HEK293T (cell line): Measurements from ENCODE around the gene C1QTNF8.
"Not testable (repeated sequence)": the region's sequence is repeated elsewhere in the genome, so short reads cannot be mapped to it uniquely, and the experiment has no call there.

Experiments
- CTCF ChIA-PET: fragments of 350-600 bp; formaldehyde crosslinking; extraction: SDS; loops from one replicate; lab custom pipeline; 2021; ENCODE audit warnings: antibody characterized with exemption, inconsistent platforms; lab: Yijun Ruan, JAX
- POLR2A ChIA-PET: fragments of 350-600 bp; formaldehyde crosslinking; extraction: SDS; loops from one replicate; lab custom pipeline; 2020; ENCODE audit warnings: antibody characterized with exemption, inconsistent platforms; lab: Yijun Ruan, JAX
- DNase-seq: peaks from one replicate; pipeline ENCODE4 v3.0.0; 2012; ENCODE audit warnings: mixed read lengths; ENCODE audit errors: extremely low spot score
- ARNT ChIP-seq: fragments of 450-650 bp; IDR thresholded peaks from 2 replicates; pipeline ENCODE4 v1.6.1; 2017; ENCODE audit warnings: mild to moderate bottlenecking
- BHLHE40 ChIP-seq: fragments of 450-650 bp; IDR thresholded peaks from 2 replicates; pipeline ENCODE4 v1.6.1; 2016; ENCODE audit warnings: mild to moderate bottlenecking, moderate library complexity, borderline replicate concordance
- CTBP1 ChIP-seq: fragments of 450-650 bp; IDR thresholded peaks from 2 replicates; pipeline ENCODE4 v1.6.1; 2016; ENCODE audit warnings: borderline replicate concordance
- ELF4 ChIP-seq: fragments of 450-650 bp; IDR thresholded peaks from 2 replicates; pipeline ENCODE4 v1.6.1; 2017; ENCODE audit warnings: antibody characterized with exemption
- FOXA1 ChIP-seq: fragments of 450-650 bp; IDR thresholded peaks from 2 replicates; pipeline ENCODE4 v1.6.1; 2016; ENCODE audit warnings: mild to moderate bottlenecking
- FOXK2 ChIP-seq: fragments of 450-650 bp; IDR thresholded peaks from 2 replicates; pipeline ENCODE4 v1.6.1; 2016; ENCODE audit warnings: mild to moderate bottlenecking
- FOXM1 ChIP-seq: fragments of 450-650 bp; IDR thresholded peaks from 2 replicates; pipeline ENCODE4 v1.6.1; 2017; ENCODE audit warnings: mild to moderate bottlenecking, borderline replicate concordance
- HDGF ChIP-seq: fragments of 450-650 bp; IDR thresholded peaks from 2 replicates; pipeline ENCODE4 v1.6.1; 2017; ENCODE audit warnings: antibody characterized with exemption, borderline replicate concordance
- L3MBTL2 ChIP-seq: fragments of 450-650 bp; conservative IDR thresholded peaks from 2 replicates; pipeline ENCODE4 v1.6.1; 2016; ENCODE audit warnings: mild to moderate bottlenecking
- LEF1 ChIP-seq: fragments of 450-650 bp; IDR thresholded peaks from 2 replicates; pipeline ENCODE4 v1.6.1; 2017; ENCODE audit warnings: mild to moderate bottlenecking, borderline replicate concordance
- NFRKB ChIP-seq: fragments of 450-650 bp; IDR thresholded peaks from 2 replicates; pipeline ENCODE4 v1.6.1; 2016; ENCODE audit warnings: mild to moderate bottlenecking, moderate library complexity
- SP1 ChIP-seq: fragments of 450-650 bp; IDR thresholded peaks from 2 replicates; pipeline ENCODE4 v1.6.1; 2017
- SUZ12 ChIP-seq: fragments of 450-650 bp; IDR thresholded peaks from 2 replicates; pipeline ENCODE4 v1.6.1; 2016; ENCODE audit warnings: mild to moderate bottlenecking
- TARDBP ChIP-seq: fragments of 450-650 bp; IDR thresholded peaks from 2 replicates; pipeline ENCODE4 v1.6.1; 2016
- ZNF384 ChIP-seq: fragments of 450-650 bp; IDR thresholded peaks from 2 replicates; pipeline ENCODE4 v1.6.1; 2016
- TF ChIP-seq, protein P1 (sequence below): fragments of 450-650 bp; IDR thresholded peaks from 2 replicates; pipeline ENCODE4 v1.6.1; 2016

C1QTNF8 gene

DNA sequence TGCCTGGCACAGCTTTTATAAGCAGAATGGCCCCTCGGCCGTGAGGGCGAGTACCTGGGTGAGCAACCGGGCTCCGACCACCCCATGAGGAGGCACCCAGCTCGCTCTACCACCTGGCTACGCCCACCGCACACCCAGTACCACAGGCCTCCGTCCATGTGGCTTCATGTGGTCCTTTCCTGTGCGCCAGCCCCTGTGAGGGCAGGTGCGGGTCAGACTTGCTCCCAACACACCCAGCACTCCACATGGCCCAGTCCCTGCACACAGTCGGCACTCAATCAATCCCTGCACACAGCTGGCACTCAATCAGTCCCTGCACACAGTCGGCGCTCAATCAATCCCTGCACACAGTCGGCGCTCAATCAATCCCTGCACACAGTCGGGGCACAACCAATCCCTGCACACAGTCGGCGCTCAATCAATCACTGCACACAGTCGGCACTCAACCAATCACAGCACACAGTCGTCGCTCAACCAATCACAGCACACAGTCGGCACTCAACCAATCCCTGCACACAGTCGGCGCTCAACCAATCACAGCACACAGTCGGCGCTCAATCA is 4.0 kb downstream of the C1QTNF8 start:
- ChIA-PET POLR2A (no interaction called here), CTCF (no interaction called here)
- DNase-seq = no peak
- TF ChIP-seq ZNF384 (no peak), FOXA1 (no peak), LEF1 (no peak), FOXM1 (no peak), L3MBTL2 (no peak), ELF4 (no peak), CTBP1 (no peak)

DNA sequence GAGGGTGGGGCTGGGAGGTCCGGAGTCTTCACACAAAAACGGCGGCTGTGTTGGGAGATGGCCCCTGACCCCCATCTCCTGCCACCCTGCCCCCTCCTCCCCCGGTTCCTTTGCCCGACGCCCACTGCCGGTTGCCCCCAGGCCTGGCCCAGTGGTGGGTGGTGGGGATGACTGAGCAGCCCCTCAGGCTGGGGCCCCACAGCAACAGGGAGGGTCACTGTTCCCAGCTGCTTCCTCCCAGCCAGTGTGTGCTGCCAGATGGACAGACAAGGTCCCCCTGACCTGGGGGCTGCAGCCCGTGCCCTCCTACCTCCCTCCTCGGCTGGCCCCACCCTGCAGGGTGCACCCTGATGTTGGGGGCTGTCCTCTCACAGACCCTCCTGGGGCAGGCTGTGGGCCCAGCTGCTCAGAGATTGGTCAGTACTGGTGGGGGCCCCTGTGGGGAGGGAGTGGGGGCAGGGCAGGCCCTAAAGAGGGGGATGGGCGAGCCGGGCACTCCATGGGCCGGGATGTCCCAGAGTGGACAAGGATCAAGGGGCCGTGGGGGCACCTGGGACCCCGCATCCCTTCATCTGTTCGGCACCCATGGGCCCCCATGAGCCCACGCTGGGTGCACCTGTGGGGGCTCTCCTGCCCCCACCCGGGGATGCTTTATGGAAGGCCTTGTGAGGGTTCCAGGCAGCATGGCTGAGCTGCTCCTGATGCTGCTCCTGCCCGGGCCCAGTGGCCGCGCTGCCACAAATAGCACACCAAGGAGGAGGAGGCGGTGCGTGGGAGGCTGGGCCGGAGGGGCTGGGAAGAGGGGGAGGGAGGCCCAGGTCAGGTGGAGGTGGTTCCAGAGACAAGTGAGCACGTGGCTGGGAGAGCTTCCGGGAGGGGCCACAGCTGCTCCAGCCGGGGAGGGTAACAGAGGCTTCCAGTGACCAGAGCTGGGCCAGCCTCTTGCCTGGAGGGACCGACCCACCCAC is 5.1 kb downstream of the C1QTNF8 start:
- DNase-seq = no peak
- ChIA-PET POLR2A (no interaction called here), CTCF (no interaction called here)
- TF ChIP-seq NFRKB = no peak
- TF ChIP-seq BHLHE40 = no peak

DNA sequence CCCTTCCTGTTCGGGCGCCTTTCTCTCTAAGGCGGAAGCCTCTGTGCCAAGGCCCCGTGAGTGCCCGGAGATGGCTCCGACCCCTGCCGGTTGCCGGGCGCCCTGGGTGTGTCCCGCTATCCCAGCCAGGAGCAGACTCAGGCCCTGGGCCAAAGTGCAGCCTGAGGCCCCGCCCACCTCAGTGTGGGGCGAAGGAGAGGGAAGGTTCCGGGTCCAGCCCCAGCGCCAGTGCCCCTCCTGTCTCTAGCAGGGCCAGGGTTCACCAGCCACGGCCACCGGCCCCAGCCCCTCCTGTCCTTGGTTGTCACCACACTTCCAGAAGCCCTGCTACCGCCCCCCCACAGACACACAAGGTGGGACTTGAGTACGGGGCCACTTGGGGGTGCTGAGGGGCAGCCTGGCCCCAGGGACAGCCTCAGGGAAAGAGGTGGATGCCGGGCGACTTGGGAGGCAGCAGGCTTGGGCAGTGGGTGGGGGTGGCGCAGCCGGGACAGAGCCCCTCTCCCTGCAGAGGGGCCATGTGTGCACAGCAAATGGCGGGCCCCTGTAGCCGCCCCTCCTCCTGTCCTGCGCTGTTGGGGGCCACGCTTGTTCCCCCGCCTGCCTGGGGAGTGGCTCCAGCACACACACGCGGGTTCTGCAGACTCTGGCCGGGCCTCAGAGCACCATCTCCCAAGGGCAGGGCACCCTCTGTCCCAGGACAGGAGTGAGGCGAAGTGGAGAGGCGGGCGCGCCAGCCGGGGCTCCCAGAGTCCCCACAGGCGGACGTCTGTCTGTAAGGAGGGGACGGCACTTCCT is 6.0 kb downstream of the C1QTNF8 start:
- CTCF ChIA-PET = no interaction called here
- TF ChIP-seq ZNF384 (no peak), FOXA1 (no peak), FOXM1 (no peak), CTBP1 (no peak), ARNT (no peak), SUZ12 (no peak), L3MBTL2 (no peak), NFRKB (no peak), SP1 (no peak), LEF1 (no peak), ELF4 (no peak), BHLHE40 (no peak), HDGF (no peak), FOXK2 (no peak), TARDBP (no peak)
- TF ChIP-seq, protein P1, sequence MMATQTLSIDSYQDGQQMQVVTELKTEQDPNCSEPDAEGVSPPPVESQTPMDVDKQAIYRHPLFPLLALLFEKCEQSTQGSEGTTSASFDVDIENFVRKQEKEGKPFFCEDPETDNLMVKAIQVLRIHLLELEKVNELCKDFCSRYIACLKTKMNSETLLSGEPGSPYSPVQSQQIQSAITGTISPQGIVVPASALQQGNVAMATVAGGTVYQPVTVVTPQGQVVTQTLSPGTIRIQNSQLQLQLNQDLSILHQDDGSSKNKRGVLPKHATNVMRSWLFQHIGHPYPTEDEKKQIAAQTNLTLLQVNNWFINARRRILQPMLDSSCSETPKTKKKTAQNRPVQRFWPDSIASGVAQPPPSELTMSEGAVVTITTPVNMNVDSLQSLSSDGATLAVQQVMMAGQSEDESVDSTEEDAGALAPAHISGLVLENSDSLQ = no peak
- no peak for DNase-seq
- POLR2A ChIA-PET = no interaction called here

DNA sequence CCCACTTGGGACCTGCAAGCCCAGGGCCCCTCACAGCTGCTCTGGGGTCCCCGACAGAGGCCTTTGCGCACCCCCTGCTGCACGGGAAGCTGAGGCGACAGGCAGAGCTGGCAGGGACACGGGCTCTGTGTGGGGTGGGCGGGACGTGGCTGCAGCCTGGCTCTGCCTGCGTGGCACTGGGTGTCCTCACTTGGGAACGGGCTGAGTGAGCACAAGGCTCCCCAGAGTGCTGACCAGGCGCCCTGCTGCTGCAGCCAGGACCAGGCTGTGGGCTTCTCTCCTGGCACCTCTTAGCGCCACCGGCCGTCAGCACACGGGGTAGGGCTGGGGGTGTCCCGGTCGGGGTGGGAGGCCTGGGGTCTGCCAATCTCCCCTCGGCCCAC is 6.6 kb downstream of the C1QTNF8 start:
- ChIA-PET POLR2A (no interaction called here), CTCF (no interaction called here)
- no peak for TF ChIP-seq NFRKB
- TF ChIP-seq TARDBP = no peak
- TF ChIP-seq FOXA1 = no peak
- no peak for TF ChIP-seq SUZ12
- TF ChIP-seq CTBP1 = no peak
- TF ChIP-seq BHLHE40 = no peak
- TF ChIP-seq FOXK2 = no peak
- no peak for DNase-seq

DNA sequence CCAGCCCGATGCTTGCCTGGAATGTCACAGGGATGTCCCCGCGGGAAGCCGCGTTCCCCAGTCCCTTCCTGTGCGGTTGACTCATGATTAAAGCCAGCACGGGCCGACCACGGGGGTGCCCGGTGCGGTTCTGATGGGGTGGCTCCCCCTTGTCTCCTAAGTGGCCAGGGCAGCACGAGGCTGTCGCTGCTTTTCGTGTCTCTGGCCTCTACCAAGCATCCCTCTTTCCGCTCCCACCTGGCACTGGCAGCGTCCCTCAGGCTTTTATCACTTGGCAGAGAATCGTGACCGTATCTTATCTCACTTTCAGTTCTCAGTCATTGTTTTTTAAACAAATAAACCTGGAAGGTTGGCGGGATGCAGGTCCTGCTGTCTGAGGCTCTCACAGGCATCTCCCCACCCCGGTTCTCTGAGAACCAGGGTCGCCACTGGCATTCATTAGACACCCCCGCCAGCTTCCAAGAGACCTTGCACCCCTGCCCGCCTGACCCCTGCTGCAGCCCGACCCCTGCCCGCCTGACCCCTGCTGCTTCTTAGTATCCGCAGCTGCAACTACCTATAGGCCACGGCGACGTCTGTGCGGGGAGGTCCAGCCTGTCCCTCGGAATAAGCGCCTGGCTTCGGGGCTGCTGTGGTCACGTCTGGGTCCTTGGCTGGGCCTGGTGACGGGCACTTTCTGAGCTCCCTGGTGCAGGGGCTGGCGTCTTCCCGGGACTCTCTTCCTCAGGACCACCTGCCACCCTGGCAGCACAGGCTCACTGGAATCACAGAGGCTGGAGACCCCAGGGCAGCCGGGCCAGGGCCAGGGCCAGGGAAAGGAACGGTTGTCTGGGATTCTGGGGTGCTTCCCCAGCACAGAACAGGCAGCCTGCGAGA is 7.5 kb downstream of the C1QTNF8 start:
- DNase-seq = no peak
- ChIA-PET POLR2A (no interaction called here), CTCF (no interaction called here)
- TF ChIP-seq FOXA1 (no peak), L3MBTL2 (no peak), NFRKB (no peak), ELF4 (no peak)

DNA sequence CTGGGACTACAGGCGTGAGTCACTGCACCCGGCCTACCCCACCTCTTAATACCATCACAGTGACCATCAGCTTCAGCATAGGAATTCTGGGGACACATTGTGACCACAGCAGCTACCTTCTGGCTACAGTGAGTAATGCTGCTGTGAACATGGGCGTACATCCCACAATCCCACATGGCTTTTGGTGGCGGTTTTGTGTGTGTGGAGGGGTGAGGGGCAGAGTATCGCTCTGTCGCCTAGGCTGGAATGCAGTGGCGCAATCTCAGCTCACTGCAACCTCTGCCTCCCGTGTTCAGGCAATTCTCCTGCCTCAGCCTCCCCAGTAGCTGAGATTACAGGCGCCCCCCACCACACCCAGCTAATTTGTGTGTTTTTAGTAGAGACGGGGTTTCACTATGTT is 9.6 kb downstream of the C1QTNF8 start:
- POLR2A ChIA-PET, CTCF ChIA-PET, DNase-seq: not testable (repeated sequence)

DNA sequence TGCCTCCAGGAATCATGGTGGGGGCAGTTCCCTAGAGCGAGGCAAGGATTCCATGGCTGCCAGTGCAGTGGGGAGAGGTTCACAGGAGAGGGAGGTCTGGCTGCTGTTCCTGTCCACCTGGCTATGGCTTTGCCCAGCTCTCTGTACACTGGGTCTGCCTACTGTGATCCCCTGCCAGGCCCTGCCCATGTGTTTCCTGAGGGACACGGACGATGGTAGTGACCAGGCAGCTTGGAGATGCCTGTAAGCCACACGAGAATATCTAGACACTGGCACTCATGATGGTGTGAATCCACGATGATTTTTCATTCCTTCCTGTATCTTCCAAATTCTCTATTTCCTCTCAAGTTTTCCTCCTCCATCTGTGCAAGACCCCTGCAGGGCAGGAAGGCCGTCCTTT is 11.1 kb downstream of the C1QTNF8 start:
- ChIA-PET POLR2A (no interaction called here), CTCF (no interaction called here)
- TF ChIP-seq ELF4 (no peak), HDGF (no peak), TARDBP (no peak), FOXA1 (no peak), CTBP1 (no peak), FOXK2 (no peak)
- DNase-seq = no peak
